H1 (cell line): ENCODE data around the gene ITPR1.

Experiments
- CHD2 ChIP-seq: IDR thresholded peaks from 2 replicates; pipeline ENCODE4 v1.6.1; 2012; ENCODE audit warnings: low read length, improper control_type of control experiment
- CTCF ChIP-seq, 3 experiments: IDR thresholded peaks; 1 replicate in 2 of 3; 2 replicates in 1 of 3; pipeline versions ENCODE4 v1.5.1 to v1.6.1; 2011; ENCODE audit warnings: low read length in 3 of 3, mild to moderate bottlenecking in 3 of 3, inconsistent platforms in 2 of 3, low read depth in 1 of 3, moderate library complexity in 1 of 3; ENCODE audit not compliant: insufficient read depth in 1 of 3; ENCODE audit errors: control extremely low read depth in 1 of 3
- EP300 ChIP-seq, 2 experiments: IDR thresholded peaks; 1 replicate in 1 of 2; 2 replicates in 1 of 2; pipeline ENCODE4 v1.6.1; 2011 to 2012; ENCODE audit warnings: low read depth in 2 of 2, low read length in 2 of 2, mild to moderate bottlenecking in 2 of 2, borderline replicate concordance in 1 of 2, inconsistent platforms in 1 of 2, moderate library complexity in 1 of 2
- EZH2 ChIP-seq: fragments of 200-600 bp; sonication (generic); IDR thresholded peaks from 2 replicates; pipeline ENCODE4 v1.7.1; 2012; ENCODE audit warnings: low read depth, mild to moderate bottlenecking, moderate library complexity, low read length, inconsistent platforms; ENCODE audit not compliant: severe bottlenecking
- JUND ChIP-seq: IDR thresholded peaks from 2 replicates; pipeline ENCODE4 v1.6.1; 2011; ENCODE audit warnings: mild to moderate bottlenecking, improper control_type of control experiment, low read length
- POLR2A ChIP-seq, 2 experiments: IDR thresholded peaks; 1 replicate in 1 of 2; 2 replicates in 1 of 2; pipeline ENCODE4 v1.6.1; 2011; ENCODE audit warnings: low read depth in 2 of 2, low read length in 2 of 2, mild to moderate bottlenecking in 2 of 2; ENCODE audit errors: control extremely low read depth in 1 of 2
- POLR2AphosphoS5 ChIP-seq: IDR thresholded peaks from 2 replicates; pipeline ENCODE4 v1.6.1; 2011; ENCODE audit warnings: low read depth, low read length
- SIX5 ChIP-seq: IDR thresholded peaks from 2 replicates; pipeline ENCODE4 v1.6.1; 2011; ENCODE audit warnings: mild to moderate bottlenecking, low read depth, low read length
- SP1 ChIP-seq: IDR thresholded peaks from 2 replicates; pipeline ENCODE4 v1.6.1; 2011; ENCODE audit warnings: low read depth, low read length

GRCh38 chr3:4698125-4698821, 205.1 kb downstream of the ITPR1 start:
- TF ChIP-seq JUND, result no peak
- no peak for TF ChIP-seq CHD2
- no peak for TF ChIP-seq SIX5
- no peak for TF ChIP-seq CTCF (IDR thresholded peaks at IDR 0.05; ENCODE audit: control extremely low read depth in 1 of 3, insufficient read depth in 1 of 3, low read depth in 1 of 3, low read length in 3 of 3)
- no peak for TF ChIP-seq POLR2AphosphoS5
- no peak for TF ChIP-seq SP1
- no peak for TF ChIP-seq EZH2
- TF ChIP-seq POLR2A (IDR thresholded peaks at IDR 0.05; ENCODE audit: control extremely low read depth in 1 of 2, low read depth in 2 of 2, low read length in 2 of 2), result no peak
- no peak for TF ChIP-seq EP300 (IDR thresholded peaks at IDR 0.05; ENCODE audit: borderline replicate concordance in 1 of 2, low read depth in 2 of 2, low read length in 2 of 2)
